Measurements from ENCODE around the gene LCN6.
"Not testable (repeated sequence)": the region's sequence is repeated elsewhere in the genome, so short reads cannot be mapped to it uniquely, and the experiment has no call there.

LCN6 gene

DNA sequence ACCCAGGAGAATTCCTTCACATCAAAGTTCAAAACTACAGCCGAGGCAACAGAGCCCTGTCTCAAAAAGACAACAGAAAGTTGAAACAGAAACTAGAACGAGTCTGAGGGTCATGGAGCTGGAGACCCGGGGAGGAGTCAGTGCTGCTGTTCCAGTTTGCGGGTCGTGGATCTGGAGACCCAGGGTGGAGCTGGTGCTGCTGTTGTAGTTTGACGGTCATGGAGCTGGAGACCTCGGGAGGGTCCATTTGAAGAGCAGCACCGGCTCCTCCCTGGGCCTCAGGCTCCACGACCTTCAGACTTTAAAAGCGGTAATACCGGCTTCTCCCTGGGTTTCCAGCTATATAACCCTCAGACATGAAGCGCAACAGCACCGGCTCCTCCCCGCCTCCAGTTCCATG, 29.0 kb upstream of the LCN6 start:
- H3K27me3 ChIP-seq (ENCODE audit: low read depth, low read length), result no peaks in the 10 kb centered on the region
- H3K4me3 ChIP-seq (ENCODE audit: low read depth in 1 of 2, low read length in 2 of 2), result no peak overlapping the region

DNA sequence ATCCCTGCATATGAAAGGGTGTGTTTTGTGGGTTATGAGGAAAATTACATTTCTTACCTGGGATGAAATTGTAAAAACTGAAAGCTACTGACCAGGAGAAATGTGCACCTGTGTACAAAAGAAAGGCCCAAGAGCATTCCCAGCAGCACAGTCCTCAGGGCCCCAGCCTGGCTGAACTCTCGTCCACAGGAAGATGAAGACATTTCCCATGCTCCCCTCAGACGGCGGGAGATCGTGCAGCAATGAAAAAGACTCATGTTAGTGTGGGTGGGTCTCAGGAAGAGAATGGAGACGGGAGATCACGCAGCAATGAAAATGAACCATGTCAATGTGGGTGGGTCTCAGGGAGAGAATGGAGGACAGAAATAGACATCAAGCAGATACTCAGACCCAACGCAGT, 28.6 kb upstream of the LCN6 start:
- no peaks in the 10 kb centered on the region for H3K27me3 ChIP-seq (ENCODE audit: low read depth, low read length)
- no peak overlapping the region for H3K4me3 ChIP-seq (ENCODE audit: low read depth in 1 of 2, low read length in 2 of 2)
- H3K4me1 ChIP-seq (ENCODE audit: control insufficient read depth in 1 of 2, insufficient read depth in 2 of 2, low read length in 2 of 2), result no peaks in the 10 kb centered on the region
- peaks cover 5 to 6% of the 10 kb centered on the region in 2 donors for H3K9me3 ChIP-seq (ENCODE audit: control insufficient read depth in 1 of 2, low read length in 2 of 2)
- H3K27ac ChIP-seq (ENCODE audit: low read length), result no peak overlapping the region
- no peaks in the 10 kb centered on the region for H3K36me3 ChIP-seq (ENCODE audit: control insufficient read depth in 1 of 2, insufficient read depth in 2 of 2, low read length in 2 of 2)

More for the DNA sequence above, 29.0 kb upstream of the LCN6 start:
- Histone ChIP-seq H3K27ac (ENCODE audit: low read length) (no peak overlapping the region), H3K36me3 (ENCODE audit: control insufficient read depth in 1 of 2, insufficient read depth in 2 of 2, low read length in 2 of 2) (no peaks in the 10 kb centered on the region), H3K9me3 (ENCODE audit: control insufficient read depth in 1 of 2, low read length in 2 of 2) (peaks cover 5 to 6% of the 10 kb centered on the region in 2 donors), H3K4me1 (ENCODE audit: control insufficient read depth in 1 of 2, insufficient read depth in 2 of 2, low read length in 2 of 2) (no peaks in the 10 kb centered on the region)

DNA sequence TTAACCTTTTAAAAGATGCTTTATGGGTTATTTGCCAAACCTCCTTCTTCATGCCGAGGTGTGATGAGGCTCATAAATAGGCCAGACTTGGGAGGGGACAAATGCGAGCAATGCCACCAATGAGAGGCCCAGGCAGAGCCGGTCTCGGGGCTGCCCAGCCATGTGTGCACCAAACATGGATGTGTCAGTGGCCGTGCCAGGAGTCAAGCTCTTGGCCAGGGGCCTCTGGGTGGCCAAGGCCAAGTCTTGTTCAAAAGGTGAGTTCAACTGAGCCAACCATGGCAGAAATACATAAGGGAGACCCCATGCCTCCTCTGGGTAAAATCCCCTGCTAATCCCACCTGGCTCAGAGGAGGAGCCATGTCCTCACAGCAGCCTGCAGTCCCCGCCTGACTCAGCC, 26.9 kb upstream of the LCN6 start:
- Histone ChIP-seq H3K36me3 (ENCODE audit: control insufficient read depth in 1 of 2, insufficient read depth in 2 of 2, low read length in 2 of 2) (no peaks in the 10 kb centered on the region), H3K27ac (ENCODE audit: low read length) (no peak overlapping the region), H3K4me1 (ENCODE audit: control insufficient read depth in 1 of 2, insufficient read depth in 2 of 2, low read length in 2 of 2) (no peaks in the 10 kb centered on the region), H3K27me3 (ENCODE audit: low read depth, low read length) (no peaks in the 10 kb centered on the region), H3K9me3 (ENCODE audit: control insufficient read depth in 1 of 2, low read length in 2 of 2) (peaks cover 5 to 6% of the 10 kb centered on the region in 2 donors), H3K4me3 (ENCODE audit: low read depth in 1 of 2, low read length in 2 of 2) (no peak overlapping the region)

DNA sequence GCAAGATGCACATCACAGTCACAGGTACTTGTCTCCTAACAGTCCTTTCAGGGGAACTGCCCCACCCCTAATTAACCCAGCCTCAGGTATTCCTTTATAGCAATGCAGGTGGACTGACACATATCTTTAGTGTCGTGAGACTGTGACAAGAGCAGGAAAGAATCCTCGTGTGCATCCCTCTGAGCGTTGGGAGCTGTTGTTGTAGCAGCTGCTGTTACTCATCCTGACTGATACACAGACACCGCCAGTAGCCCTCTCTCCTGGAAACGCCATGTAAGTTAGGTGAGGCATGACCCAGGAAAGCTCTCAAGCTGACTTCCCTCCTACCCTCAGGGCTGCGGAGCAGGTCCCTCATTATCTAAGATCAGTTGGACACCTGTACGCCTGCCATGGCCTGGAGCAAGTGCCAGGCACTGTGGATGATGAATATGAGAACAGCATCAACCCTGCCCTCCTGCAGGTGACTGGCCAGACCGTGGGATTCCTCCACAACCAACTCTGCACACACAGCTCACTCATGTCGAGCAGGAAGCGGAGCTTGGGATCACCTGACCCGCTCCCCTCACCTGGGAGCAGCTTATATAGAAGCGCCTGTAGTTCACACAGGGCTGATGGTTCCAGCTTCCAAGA, 26.2 kb upstream of the LCN6 start:
- Histone ChIP-seq H3K4me3 (ENCODE audit: low read depth in 1 of 2, low read length in 2 of 2) (no peak overlapping the region), H3K36me3 (ENCODE audit: control insufficient read depth in 1 of 2, insufficient read depth in 2 of 2, low read length in 2 of 2) (no peaks in the 10 kb centered on the region), H3K9me3 (ENCODE audit: control insufficient read depth in 1 of 2, low read length in 2 of 2) (peaks cover 5 to 6% of the 10 kb centered on the region in 2 donors), H3K27ac (ENCODE audit: low read length) (no peak overlapping the region), H3K4me1 (ENCODE audit: control insufficient read depth in 1 of 2, insufficient read depth in 2 of 2, low read length in 2 of 2) (no peaks in the 10 kb centered on the region), H3K27me3 (ENCODE audit: low read depth, low read length) (no peaks in the 10 kb centered on the region)

DNA sequence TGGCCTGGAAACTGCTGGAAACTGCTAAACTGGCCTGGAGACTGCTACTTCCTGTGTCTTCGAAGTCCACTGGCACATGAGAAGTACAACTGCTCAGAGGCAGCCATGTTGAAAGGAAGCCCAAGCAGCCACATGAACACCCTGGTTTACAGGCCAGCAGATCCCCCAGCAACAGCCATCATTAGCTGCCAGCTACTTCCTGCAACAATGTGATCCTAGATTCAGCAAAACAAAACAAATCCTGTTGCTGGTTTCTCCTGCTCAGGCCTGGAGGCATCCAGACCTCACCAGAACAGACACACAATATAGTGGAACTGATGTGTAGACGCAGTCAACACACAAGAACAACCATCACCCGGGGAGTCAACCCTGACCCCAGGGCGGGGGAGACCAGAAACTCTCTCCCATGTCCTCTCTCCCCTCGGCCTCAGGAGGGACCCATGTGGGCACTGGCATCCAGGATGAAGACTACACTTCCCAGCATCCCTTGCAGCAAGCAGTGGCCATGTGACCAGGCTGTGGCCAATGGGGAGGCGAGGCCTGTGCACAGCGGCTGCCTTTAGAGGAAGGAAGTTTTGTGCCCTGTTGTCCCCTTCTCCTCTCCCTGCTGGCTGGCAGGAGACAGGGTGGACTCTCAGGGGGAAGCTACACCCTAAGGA, 25.2 kb upstream of the LCN6 start:
- no peak overlapping the region for H3K27ac ChIP-seq (ENCODE audit: low read length)
- H3K4me3 ChIP-seq (ENCODE audit: low read depth in 1 of 2, low read length in 2 of 2), result no peak overlapping the region
- no peaks in the 10 kb centered on the region for H3K27me3 ChIP-seq (ENCODE audit: low read depth, low read length)
- H3K36me3 ChIP-seq (ENCODE audit: control insufficient read depth in 1 of 2, insufficient read depth in 2 of 2, low read length in 2 of 2), result no peaks in the 10 kb centered on the region
- H3K9me3 ChIP-seq (ENCODE audit: control insufficient read depth in 1 of 2, low read length in 2 of 2), result peaks cover 5 to 6% of the 10 kb centered on the region in 2 donors
- no peaks in the 10 kb centered on the region for H3K4me1 ChIP-seq (ENCODE audit: control insufficient read depth in 1 of 2, insufficient read depth in 2 of 2, low read length in 2 of 2)

DNA sequence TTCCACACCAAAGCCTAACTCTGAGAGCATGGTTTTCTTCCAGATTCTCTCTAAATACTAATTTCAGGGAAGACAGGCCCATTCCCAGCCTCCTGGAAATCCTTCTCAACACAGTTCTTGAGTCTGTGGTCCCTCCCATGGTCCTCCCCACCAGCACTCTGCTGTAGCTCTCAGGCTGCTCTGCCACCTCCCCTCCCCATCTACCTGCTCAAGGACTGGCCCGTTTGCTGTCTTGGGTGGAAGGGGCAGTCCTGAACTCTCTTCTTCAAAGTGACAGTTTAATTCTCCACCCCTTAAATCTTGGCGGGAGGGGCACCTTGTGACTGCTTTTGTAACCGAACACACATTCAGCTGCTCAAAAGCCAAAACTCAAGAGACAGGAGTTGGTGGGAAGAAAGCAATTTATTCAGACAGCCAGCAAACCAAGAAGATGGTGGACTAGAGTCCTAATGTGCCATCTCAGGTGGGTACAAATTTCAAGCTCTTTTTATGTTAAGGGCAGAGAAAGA, 23.6 kb upstream of the LCN6 start:
- Histone ChIP-seq H3K4me3 (ENCODE audit: low read depth in 1 of 2, low read length in 2 of 2) (no peak overlapping the region), H3K27ac (ENCODE audit: low read length) (no peak overlapping the region), H3K27me3 (ENCODE audit: low read depth, low read length) (no peaks in the 10 kb centered on the region)

DNA sequence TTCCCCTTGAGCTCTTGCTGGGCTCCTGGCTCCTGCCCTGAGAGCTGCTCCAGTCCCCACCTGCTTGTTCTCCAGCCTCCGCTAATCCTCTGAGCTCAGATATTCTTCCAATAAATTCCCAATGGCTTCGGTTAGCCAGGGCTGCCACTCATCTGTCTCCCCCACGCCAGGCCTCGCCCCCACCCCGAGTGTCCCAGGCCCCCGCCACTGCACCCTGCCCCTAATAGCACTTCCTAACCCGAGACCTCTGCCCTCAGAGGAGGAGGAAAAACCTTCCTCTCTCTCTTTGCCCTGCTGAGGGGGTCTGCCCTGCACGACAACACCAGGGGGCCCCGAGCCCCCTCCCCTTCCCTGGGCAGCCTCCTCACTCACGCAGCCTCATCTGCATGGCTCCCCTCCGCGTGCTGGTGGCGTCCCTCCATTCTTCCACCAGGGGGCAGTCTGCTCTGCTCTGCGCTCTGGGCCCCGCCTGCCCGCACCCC, 21.4 kb upstream of the LCN6 start:
- Histone ChIP-seq H3K36me3 (ENCODE audit: control insufficient read depth in 1 of 2, insufficient read depth in 2 of 2, low read length in 2 of 2) (no peaks in the 10 kb centered on the region), H3K27me3 (ENCODE audit: low read depth, low read length) (no peaks in the 10 kb centered on the region), H3K4me1 (ENCODE audit: control insufficient read depth in 1 of 2, insufficient read depth in 2 of 2, low read length in 2 of 2) (no peaks in the 10 kb centered on the region), H3K27ac (ENCODE audit: low read length) (no peak overlapping the region), H3K9me3 (ENCODE audit: control insufficient read depth in 1 of 2, low read length in 2 of 2) (peaks cover 5 to 6% of the 10 kb centered on the region in 2 donors), H3K4me3 (ENCODE audit: low read depth in 1 of 2, low read length in 2 of 2) (no peak overlapping the region)

More for the DNA sequence above, 23.6 kb upstream of the LCN6 start:
- H3K4me1 ChIP-seq (ENCODE audit: control insufficient read depth in 1 of 2, insufficient read depth in 2 of 2, low read length in 2 of 2), result no peaks in the 10 kb centered on the region
- H3K9me3 ChIP-seq (ENCODE audit: control insufficient read depth in 1 of 2, low read length in 2 of 2), result peaks cover 5 to 6% of the 10 kb centered on the region in 2 donors
- H3K36me3 ChIP-seq (ENCODE audit: control insufficient read depth in 1 of 2, insufficient read depth in 2 of 2, low read length in 2 of 2), result no peaks in the 10 kb centered on the region

DNA sequence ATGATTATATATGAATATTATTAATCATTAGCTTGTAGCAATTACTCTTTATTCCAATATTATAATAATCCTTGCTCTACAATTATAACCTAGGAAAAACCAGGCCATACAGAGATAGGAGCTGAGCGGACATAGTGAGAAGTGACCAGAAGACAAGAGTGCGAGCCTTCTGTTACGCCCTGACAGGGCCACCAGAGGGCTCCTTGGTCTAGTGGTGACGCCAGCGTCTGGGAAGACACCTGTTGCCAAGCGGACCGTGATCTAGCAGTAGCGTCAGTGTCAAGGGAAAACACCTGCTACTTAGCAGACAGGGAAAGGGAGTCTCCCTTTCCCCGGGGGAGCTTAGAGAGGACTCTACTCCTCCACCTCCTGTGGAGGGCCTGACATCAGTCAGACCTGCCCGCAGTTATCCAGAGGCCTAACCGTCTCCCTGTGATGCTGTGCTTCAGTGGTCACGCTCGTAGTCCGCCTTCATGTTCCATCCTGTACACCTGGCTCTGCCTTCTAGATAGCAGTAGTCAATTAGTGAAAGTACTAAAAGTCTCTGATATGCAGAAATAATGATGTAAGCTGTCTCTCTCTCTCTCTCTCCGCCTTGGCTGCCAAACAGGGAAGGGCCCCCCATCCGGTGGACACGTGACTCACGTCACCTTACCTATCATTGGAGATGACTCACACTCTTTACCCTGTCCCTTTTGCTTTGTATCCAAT, 18.2 kb upstream of the LCN6 start:
- H3K36me3 ChIP-seq (ENCODE audit: control insufficient read depth in 1 of 2, insufficient read depth in 2 of 2, low read length in 2 of 2); H3K4me3 ChIP-seq (ENCODE audit: low read depth in 1 of 2, low read length in 2 of 2); H3K27ac ChIP-seq (ENCODE audit: low read length); H3K4me1 ChIP-seq (ENCODE audit: control insufficient read depth in 1 of 2, insufficient read depth in 2 of 2, low read length in 2 of 2); H3K9me3 ChIP-seq (ENCODE audit: control insufficient read depth in 1 of 2, low read length in 2 of 2); H3K27me3 ChIP-seq (ENCODE audit: low read depth, low read length): not testable (repeated sequence)

DNA sequence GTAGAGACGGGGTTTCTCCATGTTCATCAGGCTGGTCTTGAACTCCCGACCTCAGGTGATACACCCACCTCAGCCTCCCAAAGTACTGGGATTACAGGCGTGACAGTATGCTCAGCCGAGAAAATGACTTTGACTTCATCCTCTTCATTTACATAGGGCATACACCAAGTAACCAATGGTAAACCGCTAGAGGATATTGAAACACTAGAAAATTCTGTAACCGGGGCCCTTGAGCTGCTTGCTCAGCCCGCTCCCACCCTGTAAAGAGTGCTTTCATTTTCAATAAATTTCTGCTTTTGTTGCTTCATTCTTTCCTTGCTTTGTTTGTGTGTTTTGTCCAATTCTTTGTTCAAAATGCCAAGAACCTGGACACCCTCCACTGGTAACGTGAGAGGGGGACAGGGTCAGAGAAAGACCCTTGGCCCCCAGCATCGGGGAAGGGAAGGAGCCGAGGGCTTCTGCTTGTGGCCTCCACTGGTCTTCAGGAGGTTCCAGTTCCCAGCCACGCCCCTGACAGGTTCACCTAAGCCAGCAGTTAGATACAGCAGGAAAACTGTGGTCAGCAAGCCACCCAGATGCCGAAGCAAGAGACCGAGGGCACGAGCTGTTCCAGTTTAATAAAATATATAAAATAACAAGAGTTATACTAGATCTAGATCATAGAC, 17.6 kb upstream of the LCN6 start:
- H3K27me3 ChIP-seq (ENCODE audit: low read depth, low read length); H3K27ac ChIP-seq (ENCODE audit: low read length): not testable (repeated sequence)

DNA sequence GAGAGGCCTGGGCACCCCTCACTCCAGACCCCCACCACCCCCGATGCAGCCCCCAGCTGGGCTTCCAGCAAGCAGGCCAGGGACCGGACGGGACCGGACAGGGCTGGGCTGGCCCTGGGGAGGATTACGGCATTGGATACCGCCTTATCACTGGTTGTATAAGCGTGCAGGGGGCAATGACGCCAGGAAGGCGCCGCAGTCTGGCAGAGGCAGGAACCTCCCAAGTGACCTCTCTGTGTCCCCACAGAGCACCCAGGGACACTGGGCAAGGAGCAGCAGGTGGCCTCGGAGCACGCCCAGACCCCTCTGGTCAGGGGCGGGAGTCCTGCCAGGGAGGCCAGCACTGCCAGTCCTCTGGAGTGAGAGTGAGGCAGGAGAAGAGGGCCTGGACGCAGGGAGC, 16.7 kb upstream of the LCN6 start:
- Histone ChIP-seq H3K27me3 (ENCODE audit: low read depth, low read length) (no peaks in the 10 kb centered on the region), H3K27ac (ENCODE audit: low read length) (no peak overlapping the region)

More for the DNA sequence above, 17.6 kb upstream of the LCN6 start:
- not testable (repeated sequence) for H3K4me1 ChIP-seq (ENCODE audit: control insufficient read depth in 1 of 2, insufficient read depth in 2 of 2, low read length in 2 of 2); H3K9me3 ChIP-seq (ENCODE audit: control insufficient read depth in 1 of 2, low read length in 2 of 2); H3K36me3 ChIP-seq (ENCODE audit: control insufficient read depth in 1 of 2, insufficient read depth in 2 of 2, low read length in 2 of 2); H3K4me3 ChIP-seq (ENCODE audit: low read depth in 1 of 2, low read length in 2 of 2)

DNA sequence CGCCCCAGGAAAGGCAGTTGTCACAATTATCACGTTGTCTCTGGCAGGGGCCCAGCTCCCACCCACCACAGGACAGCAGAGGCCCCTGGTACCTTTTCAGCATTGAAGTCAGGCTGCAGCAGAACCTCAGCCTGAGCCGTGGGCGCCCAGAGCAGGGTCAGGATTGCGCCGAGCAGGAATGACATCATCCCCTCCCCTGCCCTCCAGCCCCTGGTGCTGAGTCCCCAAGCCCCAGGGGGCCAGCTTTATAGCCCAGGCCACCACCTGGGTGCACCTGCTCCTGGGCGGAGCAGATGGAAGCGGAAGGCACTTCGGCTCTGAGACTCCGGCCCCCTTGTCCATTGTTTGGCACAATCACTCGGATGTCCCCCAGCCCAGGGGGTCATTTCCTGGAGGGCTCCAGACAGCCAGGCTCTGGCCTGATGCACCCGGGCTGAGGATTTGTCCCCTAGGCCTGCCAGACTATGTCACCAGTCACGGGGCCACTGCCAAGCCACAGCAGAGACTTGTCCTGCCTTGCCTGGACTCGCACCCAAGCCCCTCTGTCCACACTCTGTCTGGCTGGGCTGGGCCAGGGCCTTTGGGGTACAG, 16.1 kb upstream of the LCN6 start, which contains the start of gene LCN15:
Gene LCN15, minus strand, starts transcription at position 218 of the 591 bp plus-strand sequence. Its CDS starts 30 bp downstream, at position 188.
- H3K4me1 ChIP-seq (ENCODE audit: control insufficient read depth in 1 of 2, insufficient read depth in 2 of 2, low read length in 2 of 2), result peaks cover 0 to 7% of the 10 kb centered on the region in 2 donors
- H3K27me3 ChIP-seq (ENCODE audit: low read depth, low read length), result no peaks in the 10 kb centered on the region
- H3K27ac ChIP-seq (ENCODE audit: low read length), result no peak within 1 kb of the TSS
- H3K4me3 ChIP-seq (ENCODE audit: low read depth in 1 of 2, low read length in 2 of 2), result no peak within 1 kb of the TSS
- H3K36me3 ChIP-seq (ENCODE audit: control insufficient read depth in 1 of 2, insufficient read depth in 2 of 2, low read length in 2 of 2), result no peaks in the 10 kb centered on the region
- no peaks in the 10 kb centered on the region for H3K9me3 ChIP-seq (ENCODE audit: control insufficient read depth in 1 of 2, low read length in 2 of 2)

More for the DNA sequence above, 16.7 kb upstream of the LCN6 start:
- peaks cover 0 to 7% of the 10 kb centered on the region in 2 donors for H3K4me1 ChIP-seq (ENCODE audit: control insufficient read depth in 1 of 2, insufficient read depth in 2 of 2, low read length in 2 of 2)
- no peaks in the 10 kb centered on the region for H3K9me3 ChIP-seq (ENCODE audit: control insufficient read depth in 1 of 2, low read length in 2 of 2)
- no peaks in the 10 kb centered on the region for H3K36me3 ChIP-seq (ENCODE audit: control insufficient read depth in 1 of 2, insufficient read depth in 2 of 2, low read length in 2 of 2)
- no peak overlapping the region for H3K4me3 ChIP-seq (ENCODE audit: low read depth in 1 of 2, low read length in 2 of 2)

All from muscle layer of duodenum (tissue), 2 donors.